Stimulated activated CD8-positive, alpha-beta memory T cell treated with anti-CD3 and anti-CD28 coated beads, Interleukin-4, amount 100 ng/mL, for 24 hours (primary cell): Measurements from ENCODE around the gene LSMEM2.

Experiments used
- DNase-seq: peaks from one replicate; pipeline ENCODE4 v3.0.0-alpha.2; 2020; ENCODE audit warnings: low read depth

LSMEM2 gene

GRCh38 chr3:50322115-50322385, 43.2 kb downstream of the LSMEM2 start:
- no peak for DNase-seq

- DNase-seq: no peak
These were observed 43.7 kb downstream of the LSMEM2 start, which contains the start of gene HYAL2 for GRCh38 chr3:50322386-50323091. HYAL2 (minus strand) TSS chr3:50322745; CDS start chr3:50320489, 2,256 bp downstream.

DNA sequence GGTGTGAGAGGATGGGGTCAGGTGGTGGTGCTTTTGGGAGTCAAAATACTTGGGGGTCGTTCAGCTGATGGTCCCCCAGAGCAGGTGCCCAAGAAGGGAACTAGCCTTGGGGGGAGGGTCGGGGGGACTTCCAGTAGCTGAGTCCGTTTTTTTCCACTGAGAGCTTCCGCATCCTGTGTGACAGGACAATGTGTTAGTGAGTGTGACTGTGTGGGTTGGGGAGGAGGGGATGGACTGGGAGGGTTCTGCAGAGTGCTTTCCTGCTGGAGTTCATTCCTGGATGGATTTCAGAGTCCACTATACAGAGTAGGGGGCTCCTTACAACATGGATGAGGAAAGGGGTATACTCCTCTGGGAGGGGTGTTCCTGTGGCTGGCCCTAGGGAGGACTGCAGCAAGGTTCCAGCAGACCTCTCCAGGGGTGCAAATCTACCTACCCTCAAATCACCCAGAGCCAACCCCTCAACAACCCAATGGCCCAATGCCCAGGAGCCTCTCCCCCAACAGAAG, 44.3 kb downstream of the LSMEM2 start:
- DNase-seq: no peak

GRCh38 chr3:50323614-50324199, 44.8 kb downstream of the LSMEM2 start:
- no peak for DNase-seq

- DNase-seq: peak; percentile 44
These were observed 45.6 kb downstream of the LSMEM2 start for GRCh38 chr3:50324351-50325112.

DNA sequence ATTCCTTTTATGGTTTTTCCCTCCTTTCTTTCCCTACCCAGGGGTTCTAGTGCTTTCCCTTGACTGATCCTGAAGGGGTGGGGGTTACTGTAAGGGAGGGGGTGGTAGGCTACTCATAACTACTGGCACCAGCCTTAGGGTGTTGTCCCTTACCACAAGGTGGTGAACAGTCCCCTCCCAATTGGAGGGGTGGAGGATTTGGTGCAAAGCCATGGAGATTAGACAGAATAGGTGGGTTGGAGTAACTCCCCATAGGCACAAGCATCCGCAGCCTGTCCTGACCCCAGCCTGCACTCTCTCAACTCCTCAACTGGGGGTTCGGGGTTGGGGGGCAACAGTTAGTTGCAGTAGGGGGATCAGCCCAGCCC, 46.2 kb downstream of the LSMEM2 start:
- DNase-seq: no peak

- DNase-seq: no peak
These were observed 46.8 kb downstream of the LSMEM2 start for GRCh38 chr3:50325497-50326181.

- DNase-seq: no peak
These were observed 47.3 kb downstream of the LSMEM2 start for GRCh38 chr3:50326182-50326541.

DNA sequence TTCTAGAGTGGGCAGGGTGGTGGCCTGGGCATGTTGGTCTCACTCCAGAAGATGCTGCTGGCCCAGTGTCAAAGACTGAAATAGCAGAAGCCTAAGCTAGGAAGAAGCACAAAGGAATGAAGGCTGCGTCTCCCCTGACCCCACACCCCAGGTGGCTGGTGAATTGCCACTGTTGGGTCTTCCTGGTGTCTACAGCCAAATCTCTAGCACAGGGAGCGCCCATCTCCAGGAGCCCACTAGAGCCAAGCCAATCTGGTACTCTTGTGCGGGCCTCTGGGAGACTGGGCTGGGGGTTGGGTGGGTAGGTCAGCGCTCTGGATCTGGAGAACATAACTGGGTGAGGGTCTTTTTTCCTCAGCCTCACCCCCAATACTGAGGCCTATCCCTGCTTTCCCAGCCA, 48.2 kb downstream of the LSMEM2 start:
- DNase-seq: no peak

GRCh38 chr3:50327943-50328691, 49.2 kb downstream of the LSMEM2 start, which contains the start of gene TUSC2:
TUSC2 (minus strand) TSS chr3:50328223; CDS start chr3:50328099, 124 bp downstream.
- peak; percentile 88 for DNase-seq

- no peak for DNase-seq
These were observed 51.4 kb downstream of the LSMEM2 start for GRCh38 chr3:50330330-50330729.

DNA sequence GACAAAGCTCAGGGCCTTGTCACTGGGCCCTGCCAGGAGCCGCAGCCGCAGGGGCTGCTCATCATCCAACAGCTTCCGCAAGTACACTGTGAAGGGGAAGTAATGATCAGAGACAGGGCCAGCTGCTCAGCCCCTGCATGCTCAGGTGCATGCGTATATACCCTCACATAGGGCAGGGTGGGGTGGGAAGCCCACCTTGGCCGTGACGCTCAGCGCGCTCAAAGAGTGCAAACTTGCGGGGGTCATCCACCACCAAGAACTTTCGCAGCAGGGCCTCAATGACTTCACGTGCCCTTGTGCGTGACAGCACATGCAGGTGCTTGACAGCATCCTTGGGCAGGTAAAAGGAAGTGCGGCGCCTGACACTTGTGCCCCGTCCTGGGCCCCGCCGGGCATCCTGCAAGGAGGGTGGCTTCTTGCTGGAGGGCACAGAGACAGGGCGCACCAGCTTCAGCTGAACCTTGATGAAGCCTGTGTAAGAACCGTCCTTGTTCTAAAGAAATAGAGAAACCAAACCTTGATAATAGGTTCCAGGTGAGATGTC, 52.5 kb downstream of the LSMEM2 start:
- no peak for DNase-seq

DNA sequence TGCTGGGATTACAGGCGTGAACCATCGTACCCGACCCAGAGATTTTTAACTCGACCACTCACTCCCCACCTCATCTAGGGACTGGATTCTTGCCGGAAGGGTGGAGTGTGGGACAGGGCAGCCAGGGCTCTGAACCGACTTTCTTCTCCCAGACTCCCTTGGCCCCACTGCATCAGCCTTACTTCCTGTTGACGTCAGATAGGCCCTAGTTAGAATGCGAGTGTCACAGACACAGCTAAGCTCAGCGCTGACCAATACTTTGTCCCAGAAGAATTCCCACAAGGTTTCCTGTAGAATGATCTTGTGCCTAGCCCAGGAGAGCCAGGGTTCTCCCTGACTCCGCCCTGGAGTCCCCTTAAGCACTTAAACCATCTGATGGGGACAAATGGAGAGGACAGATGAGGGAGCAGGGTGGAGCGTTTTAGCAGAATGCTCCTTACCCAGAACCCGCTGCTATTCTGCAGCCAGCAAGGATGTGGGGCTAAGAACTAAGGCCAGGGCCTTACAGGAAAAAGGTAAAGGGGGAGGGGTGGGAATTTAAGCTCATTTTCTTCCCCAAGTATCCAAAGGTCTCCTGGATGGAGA, 54.9 kb downstream of the LSMEM2 start:
- DNase-seq: no peak

DNA sequence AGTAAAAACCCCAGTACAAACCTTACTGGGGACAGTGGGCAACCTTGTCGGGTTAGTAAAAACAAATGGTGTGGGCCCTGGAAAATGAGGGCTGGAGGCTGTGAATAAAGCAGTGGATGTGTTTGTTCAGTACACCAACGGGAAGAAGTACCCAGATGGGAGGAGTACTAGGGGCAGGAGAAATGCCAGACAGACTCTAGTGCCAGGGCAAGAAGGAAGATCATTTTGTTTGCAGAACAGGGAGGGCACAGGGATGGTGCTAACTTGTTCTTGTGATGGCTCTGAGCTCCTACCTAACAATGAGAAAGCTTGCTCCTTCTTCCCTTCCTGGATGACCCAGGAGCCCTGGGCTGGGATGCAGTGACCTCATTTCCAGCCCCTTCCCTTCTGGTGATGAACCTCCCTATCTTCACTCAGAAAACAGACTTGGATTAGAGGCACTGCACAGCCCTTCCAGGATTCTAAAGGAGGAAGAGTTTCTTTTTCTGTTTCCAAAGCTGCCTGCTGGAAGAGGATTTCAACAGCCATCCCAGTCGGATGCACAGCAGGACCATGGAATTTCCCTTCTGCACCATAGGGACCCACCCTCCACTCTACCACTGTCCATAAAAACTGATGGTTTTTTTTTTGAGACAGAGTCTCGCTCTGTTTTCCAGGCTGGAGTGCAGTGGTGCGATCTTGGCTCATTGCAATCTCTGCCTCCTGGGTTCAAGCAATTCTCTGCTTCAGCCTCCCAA, 55.6 kb downstream of the LSMEM2 start:
- DNase-seq: no peak

DNA sequence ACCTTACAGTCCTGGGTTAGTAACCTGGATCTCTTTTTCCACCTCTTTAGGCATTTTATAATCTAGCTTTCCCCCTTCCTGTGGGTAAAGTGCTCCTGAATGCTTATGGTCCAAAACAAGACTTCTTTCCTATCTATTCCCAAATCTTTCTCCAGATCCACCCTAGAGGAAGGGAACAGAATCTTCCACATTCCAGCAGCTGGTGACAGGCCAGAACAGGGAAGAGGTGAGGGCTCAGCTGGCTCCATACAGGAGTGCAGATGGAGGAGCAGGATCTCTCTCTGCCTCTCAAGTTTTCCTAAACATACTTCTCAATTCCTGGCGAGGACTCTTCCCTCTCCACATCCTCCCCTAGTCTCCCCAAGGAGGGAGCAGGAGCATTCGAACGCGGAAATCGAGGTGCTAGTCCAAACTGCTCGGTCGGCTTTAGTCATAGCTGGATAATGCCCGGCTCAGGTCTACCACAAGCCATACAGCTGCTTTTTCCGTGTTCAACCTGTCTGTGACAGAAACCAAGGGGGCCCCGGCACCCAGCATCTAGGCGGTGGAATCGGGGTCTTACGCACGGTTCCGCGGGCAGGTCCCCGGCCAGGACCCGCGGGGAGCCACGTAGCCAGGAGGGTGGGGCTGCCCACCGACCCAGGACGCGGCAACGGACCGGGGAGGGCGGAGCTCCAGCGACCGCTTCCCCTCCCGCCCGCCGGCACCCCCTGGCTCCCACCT, 57.7 kb downstream of the LSMEM2 start:
- DNase-seq: no peak

DNA sequence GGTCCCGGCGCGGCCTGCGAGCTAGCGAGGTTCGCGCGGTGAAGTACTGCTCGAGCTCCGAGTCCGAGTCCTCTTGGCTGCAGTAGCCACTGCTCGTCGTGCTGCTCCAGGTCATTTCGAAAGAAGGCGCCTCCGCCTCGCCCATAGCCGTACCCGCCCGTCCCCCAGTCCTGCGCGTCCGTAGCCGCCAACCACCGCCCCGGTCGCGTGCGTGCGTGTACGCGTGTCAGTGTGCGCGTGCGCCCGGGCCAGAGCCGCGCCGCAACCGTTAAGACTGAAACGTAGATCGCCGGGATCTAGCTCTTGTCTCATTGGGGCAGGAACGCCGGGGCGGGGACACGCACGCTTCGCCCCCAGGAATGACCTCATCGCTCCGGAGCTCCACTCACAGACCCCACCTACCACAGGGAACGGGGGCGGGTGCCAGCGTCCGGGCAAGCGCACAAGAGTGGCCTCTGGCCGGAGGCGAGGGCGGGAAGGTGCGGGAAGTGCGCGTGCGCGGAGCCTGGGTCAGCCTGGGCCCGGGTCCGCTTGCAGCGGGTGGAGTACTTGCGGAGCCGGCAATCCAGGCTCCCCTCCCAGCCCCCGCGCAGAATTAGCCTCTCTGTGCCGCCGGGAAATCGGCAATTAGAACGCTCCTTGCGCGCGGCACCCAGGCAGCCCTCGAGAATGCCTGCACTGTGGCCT, 58.4 kb downstream of the LSMEM2 start:
- peak; percentile 96 for DNase-seq
